Keratinocyte (primary cell): ENCODE results near the gene LDB2.

Experiments
- CTCF ChIP-seq, 3 experiments: IDR thresholded peaks in 1 of 3; conservative IDR thresholded peaks in 1 of 3; optimal IDR thresholded peaks in 1 of 3; 2 replicates in 2 of 3; 3 replicates in 1 of 3; pipeline versions ENCODE3 to v1.5.1; 2011; ENCODE audit warnings: low read length in 3 of 3, mild to moderate bottlenecking in 3 of 3, moderate library complexity in 2 of 3, control low read depth in 1 of 3, inconsistent platforms in 1 of 3; ENCODE audit not compliant: insufficient read depth in 2 of 3; ENCODE audit errors: extremely low read depth in 1 of 3
- EZH2 ChIP-seq: IDR thresholded peaks from one replicate; pipeline ENCODE4 v1.6.1; 2012; ENCODE audit warnings: inconsistent platforms, mild to moderate bottlenecking, low read length, moderate library complexity

DNA sequence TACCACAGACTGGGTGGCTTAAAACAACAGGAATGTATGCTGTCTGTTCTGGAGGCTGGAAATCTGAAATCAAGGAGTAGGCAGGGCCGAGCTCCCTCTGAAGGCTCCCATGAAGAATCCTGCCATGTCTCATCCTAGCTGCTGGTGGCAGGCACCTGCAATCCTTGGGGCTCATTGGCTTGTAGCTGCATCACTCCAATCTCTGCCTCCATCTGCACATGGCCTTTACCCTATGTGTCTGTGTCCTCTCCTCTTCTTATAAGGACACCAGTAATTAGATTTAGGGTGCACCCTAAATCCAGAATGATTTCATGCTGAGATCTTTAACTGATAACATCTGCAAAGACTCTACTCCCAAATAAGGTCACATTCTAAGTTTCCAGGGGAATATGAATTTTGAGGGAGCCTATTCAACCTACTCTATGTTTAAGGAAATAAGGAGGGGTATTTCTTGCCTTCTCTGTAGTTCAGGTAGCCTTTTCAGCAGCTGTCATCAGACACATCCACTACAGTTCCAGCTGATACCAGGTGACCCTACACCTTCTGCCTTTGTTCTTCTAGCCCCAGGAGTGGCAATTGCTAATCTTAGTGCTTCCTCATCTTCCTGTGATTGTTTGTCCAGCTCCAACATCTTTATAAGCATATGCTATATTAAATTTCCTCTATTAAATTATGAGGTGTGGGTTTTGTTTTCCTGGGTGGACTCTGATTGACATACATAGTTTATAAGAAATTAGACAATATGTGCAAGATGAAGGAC, 377.1 kb downstream of the LDB2 start:
- no peak for TF ChIP-seq CTCF (optimal IDR thresholded peaks at IDR 0.05 in 1 of 3, IDR thresholded peaks at IDR 0.05 in 1 of 3, conservative IDR thresholded peaks at IDR 0.05 in 1 of 3; ENCODE audit: extremely low read depth in 1 of 3, insufficient read depth in 2 of 3, low read length in 3 of 3)
- TF ChIP-seq EZH2: no peak
